Heart right ventricle (tissue), 16 donors: ENCODE results near the gene TBC1D3B. TPM values are rescaled to one million over a fixed set of nuclear protein-coding genes. Genes with fewer than 3 reads are reported as not detected.

Source experiments
- ATAC-seq, 8 donors: fragments of 200-7000 bp; cut with Tn5 transposase; one replicate each; pipeline ENCODE4 v1.9.1; 2020; ENCODE audit warnings: mild to moderate bottlenecking in 8 of 8, moderate library complexity in 8 of 8, moderate number of reproducible peaks in 1 of 8
- DNase-seq, 2 donors: peaks; one replicate each; pipeline ENCODE4 v3.0.0-alpha.2; 2020
- H3K27ac ChIP-seq, 10 donors: fragments of 200-600 bp; sonication (generic) in 2 of 10; one replicate each; pipeline versions ENCODE4 v1.5.0 to v1.8.0; 2020 to 2022; ENCODE audit warnings: mild to moderate bottlenecking in 3 of 10
- H3K27me3 ChIP-seq, 7 donors: fragments of 200-600 bp; one replicate each; pipeline ENCODE4 v1.8.0; 2021 to 2022; ENCODE audit warnings: mild to moderate bottlenecking in 2 of 7
- H3K36me3 ChIP-seq, 9 donors: fragments of 200-600 bp; sonication (generic) in 1 of 9; one replicate each; pipeline versions ENCODE4 v1.5.0 to v1.8.0; 2020 to 2022; ENCODE audit warnings: mild to moderate bottlenecking in 2 of 9
- H3K4me1 ChIP-seq, 9 donors: fragments of 200-600 bp; sonication (generic) in 1 of 9; one replicate each; pipeline versions ENCODE4 v1.5.0 to v1.8.0; 2020 to 2022; ENCODE audit warnings: mild to moderate bottlenecking in 4 of 9
- H3K4me3 ChIP-seq, 10 donors: fragments of 200-600 bp; sonication (generic) in 2 of 10; one replicate each; pipeline versions ENCODE4 v1.5.0 to v1.8.0; 2020 to 2022; ENCODE audit warnings: mild to moderate bottlenecking in 7 of 10, moderate library complexity in 2 of 10
- H3K9me3 ChIP-seq, 11 donors: fragments of 200-600 bp in 10 of 11; sonication (generic) in 2 of 11; one replicate each; pipeline versions ENCODE4 v1.5.0 to v1.8.0; 2013 to 2022; ENCODE audit warnings: mild to moderate bottlenecking in 2 of 11, control low read depth in 1 of 11, moderate library complexity in 1 of 11
- WGBS, 2 donors: extraction: QIAGEN DNeasy Blood & Tissue Kit; methylation state at CpG; one replicate each; pipeline ENCODE4 v1.1.7; 2013; ENCODE audit warnings: inconsistent platforms in 1 of 2; 5-methylcytosine and 5-hydroxymethylcytosine counted together
- intact Hi-C, 10 donors: fragments of 100-400 bp; cut with DNase I; formaldehyde crosslinking; loops; one replicate each; pipeline versions ENCODE4 v1.11.1 to v1.14.2; 2022
- polyA plus RNA-seq, 2 donors: library from polyadenylated mRNA; stranded (reverse); fragments of 200-250 nt; gene quantifications; one replicate each; pipeline ENCODE4 v1.2.3, GENCODE V29; 2013
- total RNA-seq, 10 donors: library from RNA; stranded (reverse); fragmentation: NEBNext Ultra II Directional in 3 of 10; extraction: Animal tissue kit (Norgen Biotek cat#: 25700) in 3 of 10; gene quantifications; one replicate each; pipeline versions ENCODE4 v1.2.1 to v1.2.4, GENCODE V29; 2021 to 2023
- TF ChIP-seq, protein P1 (sequence below), 9 donors: fragments of 200-600 bp; sonication (generic) in 2 of 9; IDR thresholded peaks; one replicate each; pipeline versions ENCODE4 v1.5.0 to v1.8.0; 2021 to 2022; ENCODE audit warnings: antibody characterized with exemption in 9 of 9, mild to moderate bottlenecking in 5 of 9, moderate library complexity in 1 of 9
- donor health status: Arrhythmogenic right ventricular cardiomyopathy.
- donor health status: ischemic (EF 13 %, LVEDD 7.1; RV severe dilation, severe dysfunction).
- donor health status: healthy with polysubstance abuse.
- donor health status: DM: no; HTN: yes; CAD: no.
- donor health status: DM: no; HTN: no; CAD: no.
- donor health status: ischemic (EF 25% LVEDD 6.9; RV normal size, moderate dysfunction).
- donor health status: ischemic (EF 25% LVEDD 5.7; RV mildly dilated, moderate dysfunction).
- donor health status: healthy.
- donor health status: DM: yes; HTN: yes; CAD: no.
- donor health status: Ischemic cardiomyopathy.
- donor health status: ischemic (EF 35%, LVEDD 5.7; RV mildly dilated, moderate dysfunction).
- donor health status: nonischemic (EF 11% LVEDD 7.7; RV severe dilation, severe dysfunction).
- donor health status: DM: yes; HTN: yes; CAD: no.
- donor health status: PGD.
- donor health status: ischemic (EF 29% LVEDD 5.4; RV normal size, mild dysfunction).
- donor health status: nonischemic (EF 23%, LVEDD 6.1; RV moderate dilation, normal function).

TBC1D3B gene
- total and polyA plus RNA-seq, 12 donors = 0.42 to 5.9 (median 1.7) TPM

DNA sequence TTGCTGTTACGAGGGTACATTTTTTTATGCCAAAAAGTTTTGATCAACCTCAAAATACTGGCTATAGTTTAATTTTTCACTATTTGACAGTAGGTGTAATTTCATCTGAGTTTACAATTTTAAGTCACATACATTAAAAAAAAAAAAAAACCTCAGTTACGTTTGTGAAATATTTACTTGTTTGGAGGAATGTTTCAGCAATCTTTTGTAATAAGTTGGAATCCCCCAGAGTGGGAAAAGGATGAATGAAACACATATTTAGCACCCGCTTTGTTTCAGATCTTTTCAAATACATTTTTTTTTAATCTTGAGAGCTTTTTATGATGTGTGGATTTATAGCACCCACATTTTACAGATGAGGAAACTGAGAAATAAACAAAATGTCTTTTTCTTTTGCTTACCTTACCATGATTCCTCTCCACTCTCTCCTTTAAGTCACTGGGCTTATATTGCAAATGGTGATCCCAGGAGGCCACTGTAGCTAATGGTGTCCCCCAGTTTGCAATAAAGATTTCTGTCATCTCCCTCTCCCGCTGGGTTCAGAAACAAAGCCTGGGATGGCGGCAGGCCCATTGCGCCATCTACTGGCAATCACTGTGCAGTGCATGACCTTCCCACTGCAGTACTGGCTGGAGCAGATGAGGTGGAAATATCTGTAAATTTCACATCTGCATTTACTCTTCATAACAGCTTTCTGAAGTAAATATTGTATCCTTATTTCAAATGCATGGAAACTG lies 27.7 kb downstream of the TBC1D3B start:
- peak; percentile 65 to 96 (median 89) for ATAC-seq
- TF ChIP-seq, protein P1, sequence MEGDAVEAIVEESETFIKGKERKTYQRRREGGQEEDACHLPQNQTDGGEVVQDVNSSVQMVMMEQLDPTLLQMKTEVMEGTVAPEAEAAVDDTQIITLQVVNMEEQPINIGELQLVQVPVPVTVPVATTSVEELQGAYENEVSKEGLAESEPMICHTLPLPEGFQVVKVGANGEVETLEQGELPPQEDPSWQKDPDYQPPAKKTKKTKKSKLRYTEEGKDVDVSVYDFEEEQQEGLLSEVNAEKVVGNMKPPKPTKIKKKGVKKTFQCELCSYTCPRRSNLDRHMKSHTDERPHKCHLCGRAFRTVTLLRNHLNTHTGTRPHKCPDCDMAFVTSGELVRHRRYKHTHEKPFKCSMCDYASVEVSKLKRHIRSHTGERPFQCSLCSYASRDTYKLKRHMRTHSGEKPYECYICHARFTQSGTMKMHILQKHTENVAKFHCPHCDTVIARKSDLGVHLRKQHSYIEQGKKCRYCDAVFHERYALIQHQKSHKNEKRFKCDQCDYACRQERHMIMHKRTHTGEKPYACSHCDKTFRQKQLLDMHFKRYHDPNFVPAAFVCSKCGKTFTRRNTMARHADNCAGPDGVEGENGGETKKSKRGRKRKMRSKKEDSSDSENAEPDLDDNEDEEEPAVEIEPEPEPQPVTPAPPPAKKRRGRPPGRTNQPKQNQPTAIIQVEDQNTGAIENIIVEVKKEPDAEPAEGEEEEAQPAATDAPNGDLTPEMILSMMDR (IDR thresholded peaks at IDR 0.05) = peak; percentile 89 to 100 (median 98)
- H3K27me3 ChIP-seq = peaks cover 0 to 27% (median 0%) of the 10 kb centered on the region in 7 donors
- peak overlapping the region in 1 of 10 donors; percentile 15 for H3K4me3 ChIP-seq
- intact Hi-C loops = loop anchor here in 9 of 10 donors (1.0 to 10.0 kb wide), 6 partner anchors 64 to 301 kb away; no protein-coding TSS in a partner anchor
- H3K27ac ChIP-seq = no peak overlapping the region
- H3K9me3 ChIP-seq = no peaks in the 10 kb centered on the region
- H3K4me1 ChIP-seq = peaks cover 0 to 9% (median 5%) of the 10 kb centered on the region in 9 donors
- WGBS, 2 donors = 43 to 46% methylated on average over 6 of the region's 6 CpGs
- peak; percentile 43 to 55 for DNase-seq
- H3K36me3 ChIP-seq = no peaks in the 10 kb centered on the region

DNA sequence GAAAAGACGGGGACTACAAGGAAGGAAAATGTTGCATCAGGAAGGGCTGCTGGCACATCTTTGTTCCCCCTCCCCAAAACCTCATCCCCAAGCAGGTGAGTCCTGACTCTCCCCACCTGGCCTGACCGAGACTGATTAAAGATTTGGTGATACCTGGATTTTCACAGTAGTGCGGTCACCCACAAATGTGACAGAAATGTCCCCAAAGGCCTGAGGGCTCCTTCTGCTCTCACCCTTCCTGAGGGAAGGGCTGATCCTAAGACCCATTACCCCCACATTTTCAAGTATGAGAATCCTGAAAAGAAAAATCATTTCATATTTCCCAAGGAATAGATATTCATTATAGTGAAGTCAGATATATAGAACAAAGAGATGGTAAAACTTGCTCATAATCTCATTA lies 28.8 kb downstream of the TBC1D3B start:
- Histone ChIP-seq H3K4me1 (peaks cover 0 to 9% (median 5%) of the 10 kb centered on the region in 9 donors), H3K27ac (no peak overlapping the region), H3K36me3 (no peaks in the 10 kb centered on the region), H3K9me3 (no peaks in the 10 kb centered on the region), H3K4me3 (no peak overlapping the region), H3K27me3 (peaks cover 0 to 21% (median 0%) of the 10 kb centered on the region in 7 donors)
- 79 to 87% methylated on average over 3 of the region's 3 CpGs for WGBS, 2 donors
- TF ChIP-seq, protein P1 (IDR thresholded peaks at IDR 0.05) = no peak
- ATAC-seq (no peak), DNase-seq (no peak)
- intact Hi-C loops = loop anchor here in 5 of 10 donors (5.0 to 10.0 kb wide), 4 partner anchors 63 to 300 kb away; no protein-coding TSS in a partner anchor

GRCh38 chr17:36144981-36145729 lies 31.3 kb downstream of the TBC1D3B start:
- DNase-seq (no peak), ATAC-seq (no peak)
- WGBS, 2 donors = 70 to 88% methylated on average over 5 of the region's 5 CpGs
- Histone ChIP-seq H3K4me3 (no peak overlapping the region), H3K27ac (no peak overlapping the region), H3K27me3 (peaks cover 0 to 11% (median 0%) of the 10 kb centered on the region in 7 donors), H3K36me3 (no peaks in the 10 kb centered on the region), H3K4me1 (peaks cover 0 to 9% (median 5%) of the 10 kb centered on the region in 9 donors), H3K9me3 (no peaks in the 10 kb centered on the region)
- TF ChIP-seq, protein P1 (IDR thresholded peaks at IDR 0.05) = no peak
- intact Hi-C loops = loop anchor here in 6 of 10 donors (1.0 to 10.0 kb wide), 6 partner anchors 23 to 298 kb away; no protein-coding TSS in a partner anchor

DNA sequence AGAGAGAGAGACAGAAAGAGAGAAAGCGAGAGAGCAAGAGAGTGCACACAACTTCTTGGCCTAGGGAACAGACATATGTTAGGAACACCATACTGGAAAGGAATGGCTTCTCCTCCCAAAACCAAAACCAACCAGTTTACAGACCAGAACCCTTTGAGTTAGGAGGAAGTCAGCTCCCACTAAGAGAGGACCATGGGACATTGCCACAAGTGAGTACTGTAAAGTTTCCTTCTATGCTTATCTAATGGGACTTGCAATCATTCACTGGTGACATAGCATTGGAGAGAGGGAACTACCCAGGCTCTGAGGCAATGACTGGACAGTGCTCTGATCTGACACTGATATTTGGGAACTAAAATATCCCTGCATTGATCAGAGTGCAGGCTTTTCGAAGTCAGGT lies 32.4 kb downstream of the TBC1D3B start:
- TF ChIP-seq, protein P1 (IDR thresholded peaks at IDR 0.05) = no peak
- DNase-seq (no peak), ATAC-seq (no peak)
- no peak overlapping the region for H3K4me3 ChIP-seq
- peaks cover 0 to 5% (median 0%) of the 10 kb centered on the region in 7 donors for H3K27me3 ChIP-seq
- 94 to 98% methylated on average over 2 of the region's 2 CpGs for WGBS, 2 donors
- no peaks in the 10 kb centered on the region for H3K36me3 ChIP-seq
- H3K27ac ChIP-seq = no peak overlapping the region
- no peaks in the 10 kb centered on the region for H3K9me3 ChIP-seq
- peaks cover 0 to 4% (median under 1%) of the 10 kb centered on the region in 9 donors for H3K4me1 ChIP-seq
- intact Hi-C loops = loop anchor here in 3 of 10 donors (1.0 to 10.0 kb wide), 4 partner anchors 22 to 179 kb away; no protein-coding TSS in a partner anchor
